NT2/D1 (cell line): ENCODE data around the gene IL17B.

ENCODE experiments used
- SUZ12 ChIP-seq: IDR thresholded peaks from 2 replicates; pipeline ENCODE4 v1.6.1; 2011; ENCODE audit not compliant: insufficient read length, insufficient read depth; ENCODE audit errors: extremely low read depth
- YY1 ChIP-seq: IDR thresholded peaks from 2 replicates; pipeline ENCODE4 v1.6.1; 2011; ENCODE audit not compliant: insufficient read length, insufficient read depth
- ZNF274 ChIP-seq: IDR thresholded peaks from 2 replicates; pipeline ENCODE4 v1.6.1; 2011; ENCODE audit warnings: mild to moderate bottlenecking, low read depth, low read length

GRCh38 chr5:149340920-149341319, 38.2 kb downstream of the IL17B start:
- TF ChIP-seq YY1 (no peak), ZNF274 (no peak), SUZ12 (no peak)
